Right cardiac atrium (tissue), 5 donors: ENCODE results near the gene ITGB8. TPM values are rescaled to one million over a fixed set of nuclear protein-coding genes. Genes with fewer than 3 reads are reported as not detected.

Experiments used
- ATAC-seq, 2 donors: fragments of 200-7000 bp; cut with Tn5 transposase; one replicate each; pipeline versions ENCODE4 v1.8.0 to v1.9.1; 2020; ENCODE audit warnings: moderate library complexity in 2 of 2, mild to moderate bottlenecking in 1 of 2
- DNase-seq, 3 donors: peaks; one replicate each; pipeline ENCODE4 v3.0.0-alpha.2; 2020
- H3K27ac ChIP-seq: one replicate; pipeline ENCODE4 v1.5.1; 2013; ENCODE audit warnings: mild to moderate bottlenecking, low read length, control low read depth, moderate library complexity
- H3K27me3 ChIP-seq: one replicate; pipeline ENCODE4 v1.6.1; 2013; ENCODE audit not compliant: control insufficient read depth, insufficient read depth
- H3K4me1 ChIP-seq: one replicate; pipeline ENCODE4 v1.6.1; 2013; ENCODE audit warnings: low read length; ENCODE audit not compliant: control insufficient read depth, insufficient read depth
- H3K4me3 ChIP-seq: one replicate; pipeline ENCODE4 v1.5.1; 2013; ENCODE audit warnings: low read length, control low read depth
- H3K9me3 ChIP-seq: one replicate; pipeline ENCODE4 v1.6.1; 2013; ENCODE audit warnings: low read length; ENCODE audit not compliant: control insufficient read depth
- WGBS: extraction: QIAGEN DNeasy Blood & Tissue Kit; methylation state at CpG from one replicate; pipeline ENCODE4 v1.1.7; 2013; 5-methylcytosine and 5-hydroxymethylcytosine counted together
- intact Hi-C, 4 donors: fragments of 100-400 bp; cut with DNase I; formaldehyde crosslinking; loops; one replicate each; pipeline versions ENCODE4 v1.11.0 to v1.14.0; 2022 to 2023
- polyA plus RNA-seq: library from polyadenylated mRNA; stranded (reverse); fragments of 200-250 nt; gene quantifications from one replicate; pipeline ENCODE4 v1.2.3, GENCODE V29; 2013
- total RNA-seq, 4 donors: library from RNA; stranded (reverse); fragmentation: NEBNext Ultra II Directional; extraction: Animal tissue kit (Norgen Biotek cat#: 25700); gene quantifications; one replicate each; pipeline ENCODE4 v1.2.1, GENCODE V29; 2021
- donor health status: healthy with polysubstance abuse.
- donor health status: DM: no; HTN: yes; CAD: no.
- donor health status: DM: no; HTN: no; CAD: no.
- donor health status: DM: no; HTN: yes; CAD: no; lungs with severe emphysema.
- donor health status: DM: yes; HTN: yes; CAD: no.

The ITGB8 gene
- total and polyA plus RNA-seq, 5 donors: 2.1 to 5.1 (median 3.6) TPM

DNA sequence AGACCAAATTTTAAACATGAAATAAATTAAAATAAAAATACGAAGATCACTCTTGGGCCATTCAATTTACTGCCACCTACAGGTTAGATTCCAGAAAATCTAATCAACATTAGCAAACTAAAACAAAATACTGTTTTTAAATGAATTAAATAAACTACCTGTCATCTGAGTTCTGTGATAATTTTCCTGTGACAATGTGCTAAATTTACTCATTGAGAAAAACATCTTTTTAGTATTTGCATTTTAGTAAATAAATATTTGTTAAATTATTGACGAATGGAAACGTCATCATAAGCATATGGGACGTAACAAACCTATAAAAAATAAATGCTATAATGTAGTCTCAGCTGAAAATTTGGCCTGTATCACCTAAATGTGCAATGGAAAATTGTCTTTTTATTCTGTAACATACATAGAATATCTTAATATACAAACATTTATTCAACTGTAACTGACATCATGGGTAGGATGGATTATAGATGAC lies 72.1 kb downstream of the ITGB8 start:
- Histone ChIP-seq H3K27me3 (no peaks in the 10 kb centered on the region), H3K9me3 (no peaks in the 10 kb centered on the region), H3K4me3 (no peak overlapping the region), H3K4me1 (no peaks in the 10 kb centered on the region), H3K27ac (no peak overlapping the region)
- intact Hi-C loops: no loop called here
- no peak for DNase-seq
- ATAC-seq: no peak
- 67% methylated on average over 4 of the region's 4 CpGs for WGBS

DNA sequence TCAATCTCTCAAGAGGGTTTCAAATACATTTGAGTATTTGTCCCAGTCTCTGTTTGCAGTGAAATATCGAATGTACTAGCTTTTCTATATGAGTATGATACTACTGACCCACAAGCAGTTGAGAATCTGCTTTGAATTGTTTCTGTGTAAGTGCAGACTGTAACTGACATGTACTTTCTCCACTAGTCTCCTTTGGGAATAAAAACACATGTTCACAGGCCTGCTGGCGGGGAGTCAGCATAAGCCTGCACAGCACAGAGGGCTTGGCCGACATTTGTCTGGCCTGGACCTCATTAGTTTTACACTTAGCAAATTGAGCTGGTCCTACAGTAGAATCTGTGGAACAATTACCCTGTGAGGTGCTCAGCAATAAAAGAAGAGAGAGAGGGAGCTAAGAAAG lies 72.6 kb downstream of the ITGB8 start:
- H3K9me3 ChIP-seq: no peaks in the 10 kb centered on the region
- intact Hi-C loops: no loop called here
- ATAC-seq (peak; percentile 22 to 78), DNase-seq (peak; percentile 63 to 91 (median 87))
- H3K27me3 ChIP-seq: no peaks in the 10 kb centered on the region
- H3K27ac ChIP-seq: no peak overlapping the region
- no peaks in the 10 kb centered on the region for H3K4me1 ChIP-seq
- H3K4me3 ChIP-seq: no peak overlapping the region
- WGBS: 53% methylated on average over 3 of the region's 3 CpGs

DNA sequence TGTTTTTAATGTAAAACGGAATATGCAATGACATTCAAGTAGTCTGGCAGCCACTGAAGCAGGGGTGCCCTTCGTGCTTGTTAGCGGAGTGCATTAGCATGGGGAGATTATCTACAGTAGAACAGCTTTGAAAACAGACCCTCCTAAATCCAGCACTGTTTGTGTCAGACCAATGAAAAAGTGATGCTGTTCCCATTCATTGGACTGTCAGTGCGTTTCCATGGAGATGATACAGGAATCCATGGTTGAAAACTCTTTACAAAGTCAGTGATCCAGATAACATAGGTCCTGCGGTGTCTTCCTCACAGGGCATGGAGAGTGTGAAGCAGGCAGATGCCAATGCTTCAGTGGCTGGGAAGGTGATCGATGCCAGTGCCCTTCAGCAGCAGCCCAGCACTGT lies 73.6 kb downstream of the ITGB8 start:
- Histone ChIP-seq H3K4me1 (no peaks in the 10 kb centered on the region), H3K9me3 (no peaks in the 10 kb centered on the region), H3K27ac (no peak overlapping the region), H3K4me3 (no peak overlapping the region), H3K27me3 (no peaks in the 10 kb centered on the region)
- intact Hi-C loops: no loop called here
- no peak for ATAC-seq
- WGBS: 89% methylated on average over 6 of the region's 6 CpGs
- DNase-seq: no peak

DNA sequence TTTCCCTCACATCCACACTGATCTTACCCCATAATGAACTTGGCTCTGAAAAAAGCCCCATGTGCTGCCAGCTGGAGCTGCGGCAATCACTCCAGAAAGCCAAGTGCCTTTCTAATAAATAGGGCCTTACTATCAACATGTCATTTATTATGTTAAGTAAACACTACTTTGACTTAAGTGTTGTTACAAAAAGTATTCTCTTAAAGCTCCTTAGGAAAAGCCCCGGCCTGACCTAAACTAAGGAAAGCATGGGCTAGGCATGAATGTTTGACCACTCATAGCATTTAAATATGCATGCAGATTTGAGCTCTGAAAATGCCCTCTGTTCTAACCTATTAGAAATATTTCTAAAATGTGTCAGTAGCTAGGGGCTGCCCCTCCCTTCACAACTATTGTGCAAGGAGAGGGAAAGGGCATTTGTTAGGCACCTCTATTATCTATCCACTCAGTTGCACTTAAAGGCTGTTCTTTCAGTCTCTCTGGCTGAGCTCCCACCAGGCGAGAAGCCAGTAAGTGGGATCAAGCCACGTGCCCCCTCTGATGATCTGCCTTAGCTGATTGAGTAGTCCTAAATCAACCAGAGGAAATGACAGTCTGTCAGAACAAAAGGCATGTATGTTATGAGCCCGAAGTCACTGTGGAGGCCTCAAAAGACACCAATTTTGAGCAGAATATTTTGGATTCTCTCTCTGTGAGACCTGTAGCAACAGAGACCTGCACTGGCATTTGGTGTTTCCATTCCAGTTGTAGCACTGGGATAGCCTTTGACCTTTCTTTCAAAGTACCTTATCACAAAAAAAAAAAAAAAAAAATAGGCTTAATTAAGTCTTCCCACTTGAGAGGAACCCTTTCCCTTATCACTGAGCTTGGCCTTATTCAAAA lies 77.1 kb downstream of the ITGB8 start:
- Histone ChIP-seq H3K27me3 (no peaks in the 10 kb centered on the region), H3K4me1 (no peaks in the 10 kb centered on the region)

DNA sequence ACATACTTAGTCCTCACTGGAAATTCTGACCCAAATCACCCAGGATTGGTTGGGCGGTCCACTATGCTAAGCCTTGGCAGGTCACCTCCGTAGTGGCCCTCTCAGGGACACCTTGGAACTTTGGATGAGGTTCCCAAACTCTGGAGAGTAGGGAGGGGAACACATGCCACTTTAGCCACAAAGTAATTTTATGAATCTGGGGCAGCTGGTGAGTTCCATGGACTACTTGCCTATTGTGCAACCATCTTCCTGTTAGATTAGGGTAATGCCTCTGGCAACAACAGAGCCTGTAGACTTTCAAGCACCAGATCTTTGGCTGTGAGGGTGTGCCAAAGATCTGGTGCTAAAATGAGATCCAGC lies 77.7 kb downstream of the ITGB8 start:
- intact Hi-C loops: no loop called here
- Histone ChIP-seq H3K27ac (no peak overlapping the region), H3K4me3 (no peak overlapping the region), H3K4me1 (no peaks in the 10 kb centered on the region), H3K27me3 (no peaks in the 10 kb centered on the region), H3K9me3 (no peaks in the 10 kb centered on the region)
- 34% methylated on average over 2 of the region's 2 CpGs for WGBS
- ATAC-seq: peak; percentile 95 to 96
- DNase-seq: peak; percentile 20 to 58 (median 58)

More for the DNA sequence above, 77.1 kb downstream of the ITGB8 start:
- Histone ChIP-seq H3K4me3 (no peak overlapping the region), H3K9me3 (no peaks in the 10 kb centered on the region), H3K27ac (peak overlapping the region; percentile 30)
- intact Hi-C loops: no loop called here
- 20% methylated on average over 5 of the region's 5 CpGs for WGBS
- ATAC-seq (peak; percentile 94 to 95), DNase-seq (peak; percentile 81 to 92 (median 90))

DNA sequence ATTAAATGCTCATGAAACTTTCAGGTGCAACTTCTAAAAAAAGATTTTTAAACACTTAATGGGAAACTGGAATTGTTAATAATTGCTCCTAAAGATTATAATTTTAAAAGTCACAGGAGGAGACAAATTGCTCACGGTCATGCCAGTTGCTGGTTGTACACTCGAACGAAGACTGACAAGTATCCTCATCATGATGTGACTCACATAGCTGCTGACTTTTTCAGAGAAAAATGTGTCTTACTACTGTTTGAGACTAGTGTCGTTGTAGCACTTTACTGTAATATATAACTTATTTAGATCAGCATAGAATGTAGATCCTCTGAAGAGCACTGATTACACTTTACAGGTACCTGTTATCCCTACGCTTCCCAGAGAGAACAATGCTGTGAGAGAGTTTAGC lies 79.3 kb downstream of the ITGB8 start:
- intact Hi-C loops: no loop called here
- no peaks in the 10 kb centered on the region for H3K27me3 ChIP-seq
- DNase-seq: no peak
- no peak overlapping the region for H3K4me3 ChIP-seq
- ATAC-seq: no peak
- no peaks in the 10 kb centered on the region for H3K4me1 ChIP-seq
- 87% methylated on average over 5 of the region's 5 CpGs for WGBS
- no peak overlapping the region for H3K27ac ChIP-seq
- no peaks in the 10 kb centered on the region for H3K9me3 ChIP-seq

DNA sequence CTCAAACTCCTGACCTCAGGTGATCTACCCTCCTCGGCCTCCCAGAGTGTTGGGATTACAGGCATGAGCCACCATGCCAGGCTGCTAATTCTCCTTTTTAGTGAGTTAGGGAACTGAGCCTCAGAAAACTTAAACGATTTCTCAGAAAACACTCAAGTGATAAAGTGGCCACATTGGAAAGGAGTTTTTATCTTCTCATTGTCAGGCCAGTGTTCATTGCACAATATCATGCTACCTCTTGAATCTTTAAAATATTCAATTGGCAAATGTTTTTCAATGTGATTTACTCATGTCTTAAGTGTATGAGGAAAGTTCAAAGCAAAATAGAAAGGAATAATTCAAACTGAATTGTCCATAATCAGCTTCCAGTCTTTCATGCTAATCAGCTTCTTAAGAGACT lies 80.7 kb downstream of the ITGB8 start:
- intact Hi-C loops: no loop called here
- ATAC-seq: no peak
- Histone ChIP-seq H3K4me3 (no peak overlapping the region), H3K4me1 (no peaks in the 10 kb centered on the region), H3K9me3 (no peaks in the 10 kb centered on the region), H3K27me3 (no peaks in the 10 kb centered on the region), H3K27ac (no peak overlapping the region)
- WGBS: 86% methylated on average over 2 of the region's 2 CpGs
- DNase-seq: no peak

DNA sequence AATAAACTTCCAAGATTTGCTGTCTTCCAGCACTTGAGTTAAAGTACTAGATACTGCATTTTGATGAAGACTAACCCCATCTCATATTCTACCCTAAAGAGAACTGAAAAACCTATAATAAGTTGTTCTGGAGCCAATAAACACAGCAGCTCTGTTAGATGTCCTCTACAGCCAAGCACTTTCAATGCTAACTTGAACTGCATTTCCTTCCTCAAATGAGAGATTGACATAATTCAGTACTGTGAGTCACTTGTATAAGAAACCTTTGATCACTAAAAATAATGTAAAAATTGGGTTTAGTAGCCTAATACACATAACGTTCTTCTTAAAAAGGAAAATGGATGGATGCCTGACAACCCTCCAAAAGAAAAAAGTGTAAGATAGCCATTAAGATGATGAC lies 81.3 kb downstream of the ITGB8 start:
- ATAC-seq: no peak
- intact Hi-C loops: no loop called here
- H3K27ac ChIP-seq: no peak overlapping the region

DNA sequence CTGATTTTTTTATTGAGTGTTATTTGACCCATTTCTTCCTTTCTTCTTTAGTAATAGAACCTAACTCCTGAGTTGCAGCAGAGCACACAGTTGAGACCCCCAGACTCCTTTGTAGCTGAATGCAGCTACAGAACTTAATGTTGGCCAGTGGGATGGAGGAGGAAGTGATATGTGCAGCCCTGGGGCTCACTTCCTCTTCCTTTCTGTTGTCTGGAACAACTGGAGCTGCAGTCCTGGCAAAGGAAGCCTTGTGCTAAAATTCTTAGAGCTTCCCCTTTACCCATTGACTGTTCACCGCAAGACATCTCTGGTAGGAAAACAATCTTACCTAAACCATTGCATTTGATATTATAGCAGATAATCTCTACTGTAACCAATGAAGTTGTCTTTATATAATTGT lies 86.6 kb downstream of the ITGB8 start:
- H3K4me3 ChIP-seq: no peak overlapping the region
- no peaks in the 10 kb centered on the region for H3K9me3 ChIP-seq
- WGBS: 87% methylated on average over 1 of the region's 1 CpG
- no peaks in the 10 kb centered on the region for H3K27me3 ChIP-seq
- intact Hi-C loops: no loop called here
- DNase-seq (no peak), ATAC-seq (peak in 1 of 2 donors; percentile 40)
- no peaks in the 10 kb centered on the region for H3K4me1 ChIP-seq
- no peak overlapping the region for H3K27ac ChIP-seq

More for the DNA sequence above, 81.3 kb downstream of the ITGB8 start:
- Histone ChIP-seq H3K4me3 (no peak overlapping the region), H3K4me1 (no peaks in the 10 kb centered on the region), H3K27me3 (no peaks in the 10 kb centered on the region), H3K9me3 (no peaks in the 10 kb centered on the region)
- 65% methylated on average over 1 of the region's 1 CpG for WGBS
- no peak for DNase-seq

DNA sequence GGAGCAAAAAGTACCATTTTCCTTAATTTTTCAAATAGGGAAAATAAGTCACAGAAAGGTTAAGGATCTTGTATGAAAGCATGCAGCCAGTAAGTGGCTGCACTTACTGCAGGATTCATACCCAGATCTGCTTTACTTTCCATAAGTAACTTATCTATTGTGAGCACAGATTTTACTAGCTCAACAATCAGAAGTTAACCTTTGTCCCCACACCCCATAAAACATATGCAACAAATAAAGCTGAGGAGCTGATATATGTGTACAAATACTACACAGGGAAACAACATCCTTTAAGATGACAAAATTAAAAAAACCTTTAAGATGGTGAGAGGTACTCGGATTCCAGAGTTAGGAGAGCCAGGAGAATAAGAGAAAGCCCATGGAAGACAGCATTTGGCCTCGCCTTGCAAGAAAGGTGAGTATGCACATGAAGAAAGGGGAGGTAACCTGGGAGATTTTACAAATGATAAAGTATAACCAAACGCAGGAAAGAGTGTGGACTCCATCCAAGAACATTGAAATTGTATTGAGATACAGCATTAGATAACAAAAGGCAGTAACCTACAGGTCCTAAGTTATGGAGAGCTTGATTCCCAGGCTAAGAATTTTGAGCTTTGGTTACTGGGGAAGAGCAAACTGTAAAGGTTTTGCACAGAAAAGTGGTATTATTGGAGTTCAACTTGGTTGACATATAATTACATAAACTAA lies 87.1 kb downstream of the ITGB8 start:
- Histone ChIP-seq H3K9me3 (no peaks in the 10 kb centered on the region), H3K4me3 (no peak overlapping the region), H3K27ac (no peak overlapping the region), H3K4me1 (no peaks in the 10 kb centered on the region), H3K27me3 (no peaks in the 10 kb centered on the region)
- intact Hi-C loops: no loop called here
- DNase-seq: no peak
- 69% methylated on average over 3 of the region's 3 CpGs for WGBS
- no peak for ATAC-seq

DNA sequence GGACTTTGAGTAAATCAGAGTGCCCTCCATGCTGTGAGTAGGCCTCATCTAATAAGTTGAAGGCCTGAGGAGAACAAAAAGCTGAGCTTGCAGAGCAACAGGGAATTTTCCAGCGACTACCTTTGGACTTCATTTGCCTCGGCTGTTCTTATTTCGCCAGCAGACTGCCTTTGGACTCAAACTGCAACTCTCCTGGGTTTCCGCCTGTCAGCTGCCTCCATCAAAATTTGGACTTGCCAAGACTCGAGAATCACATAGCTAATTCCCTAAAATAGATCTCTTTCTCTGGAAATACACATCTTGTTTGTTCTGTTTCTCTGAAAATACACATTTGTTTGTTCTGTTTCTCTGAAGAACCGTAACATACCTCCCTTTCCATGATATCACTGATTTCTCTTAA lies 93.8 kb downstream of the ITGB8 start:
- H3K27me3 ChIP-seq: peaks cover 1% of the 10 kb centered on the region
- intact Hi-C loops: no loop called here
- DNase-seq (peak in 1 of 3 donors; percentile 51), ATAC-seq (no peak)
- peaks cover 2% of the 10 kb centered on the region for H3K4me1 ChIP-seq
- H3K27ac ChIP-seq: no peak overlapping the region
- 65% methylated on average over 6 of the region's 6 CpGs for WGBS
- no peaks in the 10 kb centered on the region for H3K9me3 ChIP-seq
- no peak overlapping the region for H3K4me3 ChIP-seq
